8988T (cell line): ENCODE results near the gene KCNJ3.

Experiments used
- DNase-seq: peaks from one replicate; pipeline ENCODE4 v3.0.0; 2011

KCNJ3 gene, protein sequence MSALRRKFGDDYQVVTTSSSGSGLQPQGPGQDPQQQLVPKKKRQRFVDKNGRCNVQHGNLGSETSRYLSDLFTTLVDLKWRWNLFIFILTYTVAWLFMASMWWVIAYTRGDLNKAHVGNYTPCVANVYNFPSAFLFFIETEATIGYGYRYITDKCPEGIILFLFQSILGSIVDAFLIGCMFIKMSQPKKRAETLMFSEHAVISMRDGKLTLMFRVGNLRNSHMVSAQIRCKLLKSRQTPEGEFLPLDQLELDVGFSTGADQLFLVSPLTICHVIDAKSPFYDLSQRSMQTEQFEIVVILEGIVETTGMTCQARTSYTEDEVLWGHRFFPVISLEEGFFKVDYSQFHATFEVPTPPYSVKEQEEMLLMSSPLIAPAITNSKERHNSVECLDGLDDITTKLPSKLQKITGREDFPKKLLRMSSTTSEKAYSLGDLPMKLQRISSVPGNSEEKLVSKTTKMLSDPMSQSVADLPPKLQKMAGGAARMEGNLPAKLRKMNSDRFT

GRCh38 chr2:154698296-154698720 lies at the start of gene KCNJ3:
Gene KCNJ3, plus strand, starts transcription at chr2:154698695. Its CDS starts 81 bp downstream, at chr2:154698776.
- DNase-seq, result no peak

- DNase-seq, result no peak
Measured at GRCh38 chr2:154655499-154655898, 43.0 kb upstream of the KCNJ3 start.

- DNase-seq, result no peak
Measured at GRCh38 chr2:154658854-154659253, 39.6 kb upstream of the KCNJ3 start.

- DNase-seq, result no peak
Measured at GRCh38 chr2:154664248-154664647, 34.2 kb upstream of the KCNJ3 start.

DNA sequence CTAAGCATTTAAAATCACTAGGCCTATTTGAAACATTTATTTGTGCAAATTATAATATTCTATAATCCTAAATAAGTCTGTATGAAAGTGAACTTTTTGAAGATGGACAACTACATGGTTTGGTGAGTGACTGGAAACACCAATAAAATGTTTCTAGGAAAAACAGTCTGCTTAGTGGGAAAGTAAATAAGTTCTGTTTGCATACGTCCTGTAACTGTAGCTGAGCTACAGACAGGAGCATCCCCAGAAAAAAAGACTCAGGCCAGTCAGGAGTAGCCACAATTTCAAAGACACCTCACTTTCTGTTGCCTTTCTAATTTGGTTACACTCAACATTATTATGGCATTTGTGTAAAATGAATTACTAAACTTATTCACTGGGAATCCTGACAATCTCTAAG lies 28.4 kb upstream of the KCNJ3 start:
- DNase-seq, result no peak

GRCh38 chr2:154673694-154674093 lies 24.8 kb upstream of the KCNJ3 start:
- no peak for DNase-seq

GRCh38 chr2:154677401-154677800 lies 21.1 kb upstream of the KCNJ3 start:
- DNase-seq, result no peak

DNA sequence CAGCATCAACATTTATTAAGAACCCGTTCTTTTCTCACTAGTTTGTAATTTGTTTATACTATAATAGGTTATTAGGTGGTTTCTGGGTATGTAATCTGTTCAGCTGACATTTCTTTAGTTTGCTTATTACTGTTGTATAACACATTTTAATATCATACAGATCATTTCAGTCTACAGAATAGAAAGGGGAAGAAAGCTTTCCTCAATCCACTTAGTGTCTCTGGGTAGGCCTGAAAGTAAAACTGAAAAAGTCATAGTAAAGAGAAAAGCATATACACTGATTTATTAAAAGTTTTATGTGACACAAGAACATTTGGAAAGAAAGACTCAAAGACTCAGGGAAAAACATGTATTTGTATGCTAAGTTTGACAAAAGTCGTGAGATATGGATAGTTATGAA lies 16.8 kb upstream of the KCNJ3 start:
- no peak for DNase-seq

DNA sequence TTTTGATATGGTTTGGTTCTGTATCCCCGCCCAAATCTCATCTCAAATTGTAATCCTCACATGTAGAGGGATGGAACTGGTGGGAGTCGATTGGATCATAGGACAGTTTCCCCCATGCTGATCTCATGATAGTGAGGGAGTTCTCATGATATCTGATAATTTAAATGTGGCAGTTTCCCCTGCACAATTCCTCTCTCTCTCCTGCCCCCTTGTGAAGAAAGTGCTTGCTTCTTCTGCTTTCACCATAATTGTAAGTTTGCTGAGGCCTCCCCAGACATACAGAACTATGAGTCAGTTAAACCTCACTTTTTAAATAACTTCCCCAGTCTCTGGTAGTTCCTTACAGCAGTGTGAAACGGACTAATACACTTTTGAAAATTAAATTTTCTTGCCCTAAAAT lies 12.3 kb upstream of the KCNJ3 start:
- DNase-seq, result no peak

- DNase-seq, result no peak
Measured at GRCh38 chr2:154688373-154688772, 10.1 kb upstream of the KCNJ3 start.

DNA sequence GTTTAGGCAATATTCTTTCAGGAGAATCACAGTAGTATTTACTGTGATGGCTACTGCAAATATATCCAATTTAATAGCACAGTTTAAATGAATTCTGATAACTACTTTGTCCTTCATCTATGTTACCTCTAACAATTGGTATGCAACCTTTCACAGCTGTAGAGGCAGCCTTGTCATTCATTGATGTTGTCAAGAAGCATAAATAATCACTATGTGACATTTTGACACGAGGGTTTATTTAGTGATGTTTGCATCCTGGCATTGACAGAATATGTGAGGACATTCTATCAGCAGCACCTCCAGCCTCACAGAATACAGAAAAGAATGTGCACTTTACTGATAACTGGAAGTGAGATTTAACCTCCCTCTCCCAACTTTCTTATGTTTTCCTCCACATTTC lies 9.3 kb upstream of the KCNJ3 start:
- no peak for DNase-seq

GRCh38 chr2:154692927-154693326 lies 5.6 kb upstream of the KCNJ3 start:
- DNase-seq, result no peak

DNA sequence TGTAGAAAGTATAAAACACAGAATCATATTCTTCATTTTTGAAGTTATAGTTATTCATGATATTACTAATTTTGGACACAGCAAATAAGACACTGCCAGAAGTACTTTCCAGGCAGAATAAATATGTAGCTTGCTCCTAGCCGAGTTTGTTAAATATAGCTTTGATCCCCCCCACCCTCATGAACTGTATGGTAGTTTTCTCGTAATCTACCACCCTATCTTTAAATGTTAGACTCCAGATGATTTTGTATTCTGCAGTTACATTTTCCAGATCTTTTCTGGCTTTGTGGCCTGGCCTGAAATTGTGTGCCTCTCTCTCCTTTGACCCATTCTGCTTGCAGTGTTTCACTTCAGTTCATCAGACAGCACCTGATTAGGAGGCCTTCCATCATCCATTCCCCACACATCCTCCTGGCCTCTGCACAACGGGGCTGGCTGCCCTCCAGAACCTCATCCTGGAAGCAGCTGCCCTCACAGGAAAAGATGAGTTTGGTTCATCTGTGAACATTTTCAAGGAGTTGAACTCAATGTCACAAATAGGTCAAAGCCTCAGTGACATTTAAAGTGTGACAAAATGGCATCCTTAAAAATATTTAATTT lies 4.7 kb upstream of the KCNJ3 start:
- DNase-seq, result no peak

DNA sequence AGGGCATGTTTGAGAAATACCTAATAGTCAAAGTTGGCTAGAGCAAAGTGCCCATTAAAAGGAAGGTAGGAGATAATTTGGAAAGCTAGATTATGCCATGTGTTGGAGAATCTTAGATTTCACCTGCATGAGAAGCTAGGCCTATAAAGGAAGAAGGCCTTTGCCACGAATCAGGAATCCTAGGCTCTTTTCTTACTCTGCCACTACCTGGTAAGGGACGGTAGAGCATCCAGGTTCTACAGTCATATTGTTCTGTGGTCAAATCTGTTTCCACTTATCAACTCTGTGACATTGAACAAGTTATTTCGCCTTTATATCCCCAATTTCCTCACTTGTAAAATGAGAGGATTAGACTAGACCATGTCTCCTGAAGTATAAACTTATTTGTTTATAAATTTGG lies 3.6 kb upstream of the KCNJ3 start:
- DNase-seq, result no peak

- no peak for DNase-seq
Measured at GRCh38 chr2:154696369-154696768, 2.1 kb upstream of the KCNJ3 start.

DNA sequence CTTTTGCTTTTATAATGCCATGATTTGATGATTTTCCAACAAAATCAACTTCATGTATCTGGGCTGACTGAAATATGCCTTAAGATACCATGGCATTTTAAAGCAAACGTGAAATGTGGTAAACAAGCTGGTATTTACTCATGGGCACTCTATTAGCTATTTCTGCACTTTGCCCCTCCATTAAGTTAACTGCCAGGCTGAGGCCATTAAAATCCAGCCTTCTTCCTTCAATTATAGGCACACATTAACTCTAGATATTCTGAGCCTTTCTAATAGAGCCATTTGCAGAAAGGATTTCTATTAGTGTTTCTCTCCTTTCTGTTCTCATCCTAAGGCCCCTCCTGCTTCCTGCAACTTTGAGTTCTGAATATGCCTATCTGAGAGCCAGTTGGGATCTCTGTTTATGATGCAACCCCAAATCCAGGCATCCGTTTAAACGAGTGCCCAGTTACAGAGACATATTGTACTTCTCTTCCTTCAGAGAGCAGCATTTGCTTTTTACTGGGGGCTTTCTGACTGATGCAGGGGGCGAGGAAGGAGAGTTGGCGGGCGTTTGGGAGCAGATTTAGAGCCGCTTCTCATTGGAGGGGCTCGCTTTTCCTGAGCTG lies 1.6 kb upstream of the KCNJ3 start:
- DNase-seq, result no peak

- DNase-seq, result no peak
Measured at GRCh38 chr2:154697418-154698252, 860 bp upstream of the KCNJ3 start.

DNA sequence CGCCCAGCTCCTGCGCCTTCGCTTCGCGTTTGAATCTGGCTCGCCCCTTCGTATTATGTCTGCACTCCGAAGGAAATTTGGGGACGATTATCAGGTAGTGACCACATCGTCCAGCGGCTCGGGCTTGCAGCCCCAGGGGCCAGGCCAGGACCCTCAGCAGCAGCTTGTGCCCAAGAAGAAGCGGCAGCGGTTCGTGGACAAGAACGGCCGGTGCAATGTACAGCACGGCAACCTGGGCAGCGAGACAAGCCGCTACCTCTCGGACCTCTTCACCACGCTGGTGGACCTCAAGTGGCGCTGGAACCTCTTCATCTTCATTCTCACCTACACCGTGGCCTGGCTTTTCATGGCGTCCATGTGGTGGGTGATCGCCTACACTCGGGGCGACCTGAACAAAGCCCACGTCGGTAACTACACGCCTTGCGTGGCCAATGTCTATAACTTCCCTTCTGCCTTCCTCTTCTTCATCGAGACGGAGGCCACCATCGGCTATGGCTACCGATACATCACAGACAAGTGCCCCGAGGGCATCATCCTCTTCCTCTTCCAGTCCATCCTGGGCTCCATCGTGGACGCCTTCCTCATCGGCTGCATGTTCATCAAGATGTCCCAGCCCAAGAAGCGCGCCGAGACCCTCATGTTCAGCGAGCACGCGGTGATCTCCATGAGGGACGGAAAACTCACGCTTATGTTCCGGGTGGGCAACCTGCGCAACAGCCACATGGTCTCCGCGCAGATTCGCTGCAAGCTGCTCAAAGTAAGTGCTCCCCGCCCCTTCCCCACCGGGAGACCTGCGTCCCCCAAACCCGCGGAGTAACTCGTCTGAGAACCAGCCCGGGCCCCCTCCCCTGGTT lies 453 bp downstream of the KCNJ3 start:
- DNase-seq, result no peak

DNA sequence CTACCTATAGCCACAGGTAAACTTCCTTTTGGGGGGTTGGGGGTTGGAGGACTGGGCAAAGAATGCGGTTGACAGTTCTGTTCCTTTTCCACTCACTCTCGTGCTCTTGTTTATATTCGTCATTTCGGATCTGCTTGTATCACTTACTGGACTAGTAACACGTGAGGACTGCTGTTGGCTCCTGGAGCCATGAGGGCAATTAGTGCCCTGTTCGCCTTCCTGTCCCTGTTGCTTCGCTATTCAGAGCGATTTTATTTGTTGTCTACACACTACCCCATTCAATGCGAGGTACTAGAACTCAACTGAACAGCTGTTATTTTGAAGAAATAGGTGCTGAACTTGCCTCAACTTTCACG lies 1.1 kb downstream of the KCNJ3 start:
- DNase-seq, result no peak

GRCh38 chr2:154700136-154700535 lies 1.6 kb downstream of the KCNJ3 start:
- DNase-seq, result no peak

GRCh38 chr2:154704991-154705390 lies 6.5 kb downstream of the KCNJ3 start:
- no peak for DNase-seq

DNA sequence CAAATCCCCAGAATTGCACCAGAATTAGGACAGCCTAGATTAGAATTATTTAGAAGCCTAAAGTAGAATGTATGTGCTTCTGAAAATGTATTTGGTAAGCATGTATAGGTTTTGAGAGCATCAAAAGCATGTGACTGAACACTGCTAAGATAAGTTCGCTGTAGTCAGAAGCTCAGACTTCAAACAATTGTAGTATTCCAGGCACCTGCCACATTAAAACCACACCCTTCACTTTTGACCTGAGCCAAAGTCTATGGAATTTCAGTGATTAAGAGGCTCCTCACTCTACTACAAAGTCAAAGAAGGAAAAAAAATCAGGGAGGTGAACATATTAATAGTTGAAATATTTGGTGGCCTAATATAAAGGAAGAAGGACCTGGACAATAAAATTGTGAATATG lies 8.2 kb downstream of the KCNJ3 start:
- DNase-seq, result no peak
